Heart left ventricle (tissue), 16 donors: ENCODE results near the gene SLX9. TPM values are rescaled to one million over a fixed set of nuclear protein-coding genes. Genes with fewer than 3 reads are reported as not detected.

Experiments used
- ATAC-seq, 4 donors: fragments of 200-7000 bp; cut with Tn5 transposase; one replicate each; pipeline ENCODE4 v1.9.1; 2020 to 2022; ENCODE audit warnings: moderate library complexity in 4 of 4, mild to moderate bottlenecking in 3 of 4, moderate number of reproducible peaks in 1 of 4
- DNase-seq, 5 donors: peaks; one replicate each; pipeline ENCODE4 v3.0.0-alpha.2; 2020
- H3K27ac ChIP-seq, 12 donors: fragments of 200-600 bp; sonication (generic) in 4 of 12; one replicate each; pipeline versions ENCODE4 v1.5.0 to v1.8.0; 2016 to 2022; ENCODE audit warnings: mild to moderate bottlenecking in 2 of 12
- H3K27me3 ChIP-seq, 9 donors: fragments of 200-600 bp; sonication (generic) in 2 of 9; one replicate each; pipeline versions ENCODE4 v1.5.1 to v1.8.0; 2016 to 2022; ENCODE audit warnings: mild to moderate bottlenecking in 3 of 9
- H3K36me3 ChIP-seq, 9 donors: fragments of 200-600 bp; sonication (generic) in 2 of 9; one replicate each; pipeline versions ENCODE4 v1.5.0 to v1.8.0; 2018 to 2022; ENCODE audit warnings: mild to moderate bottlenecking in 2 of 9
- H3K4me1 ChIP-seq, 12 donors: fragments of 200-600 bp; sonication (generic) in 4 of 12; one replicate each; pipeline versions ENCODE4 v1.5.0 to v1.8.0; 2016 to 2022; ENCODE audit warnings: mild to moderate bottlenecking in 3 of 12
- H3K4me3 ChIP-seq, 12 donors: fragments of 200-600 bp; sonication (generic) in 4 of 12; one replicate each; pipeline versions ENCODE4 v1.5.0 to v1.8.0; 2017 to 2022; ENCODE audit warnings: mild to moderate bottlenecking in 9 of 12, moderate library complexity in 4 of 12
- H3K9me3 ChIP-seq, 12 donors: fragments of 200-600 bp; sonication (generic) in 4 of 12; one replicate each; pipeline versions ENCODE4 v1.5.0 to v1.8.0; 2016 to 2022; ENCODE audit warnings: mild to moderate bottlenecking in 1 of 12
- CTCF ChIP-seq, 12 donors: fragments of 200-600 bp; sonication (generic) in 4 of 12; IDR thresholded peaks; one replicate each; pipeline versions ENCODE4 v1.5.0 to v1.8.0; 2018 to 2022; ENCODE audit warnings: antibody characterized with exemption in 12 of 12, mild to moderate bottlenecking in 5 of 12
- POLR2A ChIP-seq, 2 donors: fragments of 450-650 bp; IDR thresholded peaks; one replicate each; pipeline ENCODE4 v1.6.1; 2017; ENCODE audit warnings: antibody characterized with exemption in 2 of 2, mild to moderate bottlenecking in 2 of 2, moderate library complexity in 2 of 2
- WGBS, 4 donors: extraction: QIAGEN DNeasy Blood & Tissue Kit in 2 of 4; methylation state at CpG; one replicate each; pipeline versions ENCODE4 v1.1.5 to v1.1.7; 2013 to 2018; 5-methylcytosine and 5-hydroxymethylcytosine counted together
- intact Hi-C, 10 donors: fragments of 100-400 bp; cut with DNase I; formaldehyde crosslinking; loops; one replicate each; pipeline versions ENCODE4 v1.11.1 to v1.14.2; 2022
- polyA plus RNA-seq, 2 donors: library from polyadenylated mRNA; stranded (reverse); fragments of 200-250 nt; gene quantifications; one replicate each; pipeline ENCODE4 v1.2.3, GENCODE V29; 2013
- total RNA-seq, 9 donors: library from RNA; depleted of rRNA in 2 of 9; stranded (reverse); fragments of >200 nt in 2 of 9; fragmentation: NEBNext Ultra II Directional in 3 of 9; extraction: Animal tissue kit (Norgen Biotek cat#: 25700) in 3 of 9; gene quantifications; one replicate each; pipeline versions ENCODE4 v1.1.0 to v1.2.4, GENCODE V29; 2016 to 2023
- donor health status: ischemic (EF 13 %, LVEDD 7.1; RV severe dilation, severe dysfunction).
- donor health status: healthy with polysubstance abuse.
- donor health status: DM: no; HTN: yes; CAD: no.
- donor health status: DM: no; HTN: no; CAD: no.
- donor health status: ischemic (EF 25% LVEDD 6.9; RV normal size, moderate dysfunction).
- donor health status: ischemic (EF 25% LVEDD 5.7; RV mildly dilated, moderate dysfunction).
- donor health status: healthy.
- donor health status: DM: yes; HTN: yes; CAD: no.
- donor health status: ischemic (EF 35%, LVEDD 5.7; RV mildly dilated, moderate dysfunction).
- donor health status: nonischemic (EF 11% LVEDD 7.7; RV severe dilation, severe dysfunction).
- donor health status: DM: yes; HTN: yes; CAD: no.
- donor health status: PGD.
- donor health status: ischemic (EF 29% LVEDD 5.4; RV normal size, mild dysfunction).
- donor health status: nonischemic (EF 23%, LVEDD 6.1; RV moderate dilation, normal function).

The SLX9 gene
- total and polyA plus RNA-seq, 11 donors, result 38.5 to 77.8 (median 49.1) TPM

- DNase-seq (no peak), ATAC-seq (no peak)
- TF ChIP-seq CTCF (IDR thresholded peaks at IDR 0.05) (no peak), POLR2A (IDR thresholded peaks at IDR 0.05) (no peak)
- Histone ChIP-seq H3K36me3 (no peaks in the 10 kb centered on the region), H3K4me1 (peaks cover 0 to 46% (median 22%) of the 10 kb centered on the region in 12 donors), H3K4me3 (no peak overlapping the region), H3K27ac (no peak overlapping the region), H3K9me3 (no peaks in the 10 kb centered on the region), H3K27me3 (peaks cover 16 to 46% (median 30%) of the 10 kb centered on the region in 9 donors)
- 83 to 93% (median 89%) methylated on average over 3 to 6 of the region's 6 CpGs for WGBS, 4 donors
- intact Hi-C loops, result loop anchor here in 8 of 10 donors (2.0 to 10.0 kb wide), 8 partner anchors 41 to 422 kb away; partner anchors contain the start of genes UBE2G2 (in 6 of the 8) and PTTG1IP (in 1 of the 8)
Measured at GRCh38 chr21:44933918-44934260, 5.9 kb upstream of the SLX9 start.

- Histone ChIP-seq H3K4me1 (peaks cover 0 to 46% (median 25%) of the 10 kb centered on the region in 12 donors), H3K27me3 (peaks cover 16 to 46% (median 30%) of the 10 kb centered on the region in 9 donors), H3K27ac (no peak overlapping the region), H3K9me3 (no peaks in the 10 kb centered on the region), H3K4me3 (no peak overlapping the region), H3K36me3 (no peaks in the 10 kb centered on the region)
- DNase-seq (no peak), ATAC-seq (no peak)
- intact Hi-C loops, result loop anchor here in 6 of 10 donors (5.0 to 10.0 kb wide), 5 partner anchors 42 to 422 kb away; partner anchors contain the start of genes UBE2G2 (in 5 of the 6) and PTTG1IP (in 1 of the 6)
- no peak for TF ChIP-seq POLR2A (IDR thresholded peaks at IDR 0.05)
- WGBS, 4 donors, result 88 to 99% (median 96%) methylated on average over 6 of the region's 6 CpGs
Measured at GRCh38 chr21:44934276-44934675, 5.6 kb upstream of the SLX9 start.

DNA sequence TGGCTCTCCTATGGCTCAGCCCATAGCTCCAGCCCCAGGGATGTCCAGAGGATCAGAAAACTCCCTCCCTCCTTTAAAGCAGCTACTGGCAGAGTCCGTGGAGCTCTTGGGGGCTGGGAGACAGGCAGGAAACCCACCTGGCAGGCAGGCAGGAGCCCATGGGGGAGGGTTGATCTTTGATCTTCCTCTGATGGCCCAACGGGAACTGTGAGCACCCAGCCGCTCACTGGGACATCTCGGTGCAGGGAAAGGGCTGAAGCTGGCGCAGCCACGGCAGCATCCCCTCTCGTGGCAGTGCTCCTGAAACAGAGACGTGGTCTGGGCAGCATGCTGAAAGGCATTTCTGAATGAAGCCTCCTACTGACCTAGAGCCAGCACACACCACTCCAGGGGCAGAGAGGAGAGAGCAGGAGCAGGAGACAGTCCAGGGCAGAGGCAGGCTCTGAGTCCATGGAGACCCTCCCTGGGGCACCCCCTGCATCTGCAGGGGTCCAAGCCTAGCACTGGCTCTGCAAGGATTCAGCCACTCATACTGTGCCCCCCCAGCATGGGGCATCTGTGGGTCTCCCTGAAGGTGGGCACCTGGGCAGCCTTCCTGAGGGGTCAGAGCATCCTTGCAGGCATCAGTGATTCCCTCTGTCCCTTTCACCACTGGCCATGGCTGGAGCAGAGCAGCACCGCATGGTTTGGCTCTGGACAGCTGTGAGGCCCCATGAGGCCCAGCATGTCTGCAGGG lies 4.9 kb upstream of the SLX9 start:
- intact Hi-C loops, result loop anchor here in 8 of 10 donors (5.0 to 10.0 kb wide), 7 partner anchors 43 to 423 kb away; partner anchors contain the start of genes UBE2G2 (in 6 of the 8), SUMO3 (in 2 of the 8) and PTTG1IP (in 1 of the 8)
- WGBS, 4 donors, result 80 to 92% (median 84%) methylated on average over 6 to 9 of the region's 9 CpGs
- Histone ChIP-seq H3K36me3 (no peaks in the 10 kb centered on the region), H3K27ac (no peak overlapping the region), H3K4me1 (peaks cover 0 to 46% (median 27%) of the 10 kb centered on the region in 12 donors), H3K4me3 (no peak overlapping the region), H3K27me3 (peaks cover 16 to 43% (median 30%) of the 10 kb centered on the region in 9 donors), H3K9me3 (no peaks in the 10 kb centered on the region)
- ATAC-seq, result no peak
- TF ChIP-seq CTCF (IDR thresholded peaks at IDR 0.05) (no peak), POLR2A (IDR thresholded peaks at IDR 0.05) (no peak)
- DNase-seq, result peak in 1 of 5 donors; percentile 24

GRCh38 chr21:44935533-44935927 lies 4.3 kb upstream of the SLX9 start:
- Histone ChIP-seq H3K9me3 (no peaks in the 10 kb centered on the region), H3K27ac (no peak overlapping the region), H3K4me3 (no peak overlapping the region), H3K27me3 (peaks cover 14 to 42% (median 27%) of the 10 kb centered on the region in 9 donors), H3K4me1 (peaks cover 0 to 44% (median 28%) of the 10 kb centered on the region in 12 donors), H3K36me3 (no peaks in the 10 kb centered on the region)
- no peak for ATAC-seq
- WGBS, 4 donors, result 91 to 94% (median 93%) methylated on average over 8 to 10 of the region's 10 CpGs
- DNase-seq, result peak in 1 of 5 donors; percentile 51
- intact Hi-C loops, result loop anchor here in 5 of 10 donors (5.0 to 10.0 kb wide), 4 partner anchors 61 to 133 kb away; partner anchors contain the start of genes SUMO3 (in 2 of the 5), PTTG1IP (in 1 of the 5) and UBE2G2 (in 1 of the 5)
- TF ChIP-seq POLR2A (IDR thresholded peaks at IDR 0.05) (no peak), CTCF (IDR thresholded peaks at IDR 0.05) (no peak)
